Ovary (tissue), 10 donors: ENCODE data around the gene RNF34. TPM values are rescaled to one million over a fixed set of nuclear protein-coding genes. Genes with fewer than 3 reads are reported as not detected.

Experiments used
- DNase-seq, 5 donors: peaks; one replicate each; pipeline ENCODE4 v3.0.0-alpha.2; 2019 to 2020
- H3K27ac ChIP-seq, 2 donors: fragments of 200-600 bp; one replicate each; pipeline versions ENCODE4 v1.5.1 to v1.8.0; 2019 to 2022
- H3K27me3 ChIP-seq: fragments of 200-600 bp; one replicate; pipeline ENCODE4 v1.8.0; 2022
- H3K36me3 ChIP-seq: fragments of 200-600 bp; sonication (generic); one replicate; pipeline ENCODE4 v1.5.1; 2019
- H3K4me1 ChIP-seq: one replicate; pipeline ENCODE4 v1.8.1; 2013; ENCODE audit warnings: mild to moderate bottlenecking, moderate library complexity; ENCODE audit not compliant: insufficient read depth
- H3K4me3 ChIP-seq: fragments of 200-600 bp; sonication (generic); one replicate; pipeline ENCODE4 v1.5.1; 2017
- H3K9me3 ChIP-seq, 2 donors: fragments of 200-600 bp in 1 of 2; sonication (generic) in 1 of 2; one replicate each; pipeline versions ENCODE4 v1.5.1 to v1.8.1; 2013 to 2019; ENCODE audit warnings: mild to moderate bottlenecking in 1 of 2, moderate library complexity in 1 of 2
- CTCF ChIP-seq, 3 donors: fragments of 450-650 bp in 2 of 3; fragments of 200-600 bp in 1 of 3; IDR thresholded peaks; one replicate each; pipeline versions ENCODE4 v1.5.1 to v1.8.0; 2016 to 2022; ENCODE audit warnings: antibody characterized with exemption in 3 of 3, mild to moderate bottlenecking in 1 of 3
- EP300 ChIP-seq: sonication (generic); formaldehyde crosslinking; IDR thresholded peaks from one replicate; pipeline ENCODE4 v1.6.1; 2017; ENCODE audit warnings: antibody characterized with exemption
- POLR2A ChIP-seq: fragments of 450-650 bp; IDR thresholded peaks from one replicate; pipeline ENCODE4 v1.6.1; 2017; ENCODE audit warnings: antibody characterized with exemption, mild to moderate bottlenecking, moderate library complexity
- WGBS, 3 donors: extraction: QIAGEN DNeasy Blood & Tissue Kit in 1 of 3; methylation state at CpG; one replicate each; pipeline versions ENCODE4 v1.1.5 to v1.1.7; 2013 to 2017; 5-methylcytosine and 5-hydroxymethylcytosine counted together
- intact Hi-C, 4 donors: fragments of 100-400 bp; cut with DNase I; formaldehyde crosslinking; loops; one replicate each; pipeline versions ENCODE4 v1.11.0 to v1.15.1; 2022 to 2023
- long read RNA-seq, 3 donors: library from polyadenylated mRNA in 2 of 3; unstranded in 2 of 3; transcript quantifications; one replicate each; pipeline ENCODE4 v2.0.0 and lab custom pipeline, GENCODE V29; 2021 to 2026
- polyA plus RNA-seq, 2 donors: library from polyadenylated mRNA; stranded (reverse); fragments of 200-250 nt in 1 of 2; fragments of 350-450 nt in 1 of 2; fragmentation: Illumina TruSeq in 1 of 2; extraction: RNeasy Lipid Tissue Mini Kit (QIAGEN cat#74804) in 1 of 2; gene quantifications; one replicate each; pipeline ENCODE4 v1.2.3, GENCODE V29; 2013 to 2014
- total RNA-seq, 7 donors: library from RNA; depleted of rRNA in 2 of 7; stranded (reverse); fragments of >200 nt in 2 of 7; fragmentation: NEBNext Ultra II Directional in 3 of 7; extraction: Animal tissue kit (Norgen Biotek cat#: 25700) in 3 of 7; gene quantifications; one replicate each; pipeline versions ENCODE4 v1.1.0 to v1.2.4, GENCODE V29; 2016 to 2023
- donor health status: DM: no; HTN: no; CAD: no; lungs with moderate emphysema.
- donor health status: DM: no; HTN: no; CAD: no.
- donor health status: Bipolar disorder and iron deficiency.
- donor health status: DM: yes; HTN: yes; CAD: no.
- donor health status: DM: no; HTN: no; CAD: no.
- donor health status: DM: yes; HTN: yes; CAD: no.

The RNF34 gene
- total RNA-seq = 10 to 100 TPM; 22.2 to 39.8 (median 29.3) TPM
- polyA plus RNA-seq = 10 to 100 TPM; 17.3 to 25.1 TPM
- long read RNA-seq, donor 1, transcript RNF34-203 (7 exons, 2,051 nt) = minor isoform, 10 of 86 reads
- long read RNA-seq, donor 1, transcript RNF34-201 (6 exons, 2,066 nt) = major isoform, 64 of 86 reads
- long read RNA-seq, donor 1, partial matches to known transcripts = 6 of 86 reads
- long read RNA-seq, donor 1, other reads (novel, unspliced or antisense) = 5 of 86 reads
- long read RNA-seq, donor 2, transcript RNF34-201 (6 exons, 2,066 nt) = major isoform, 17 of 39 reads
- long read RNA-seq, donor 2, partial matches to known transcripts = 17 of 39 reads
- long read RNA-seq, donor 2, other reads (novel, unspliced or antisense) = 0 of 39 reads
- long read RNA-seq, donor 3, transcript RNF34-201 (6 exons, 2,066 nt) = major isoform, 25 of 38 reads
- long read RNA-seq, donor 3, partial matches to known transcripts = 1 of 38 reads
- long read RNA-seq, donor 3, other reads (novel, unspliced or antisense) = 7 of 38 reads

- H3K27ac ChIP-seq = peak within 1 kb of the TSS; percentile 60 to 82
- H3K4me3 ChIP-seq = peak within 1 kb of the TSS; percentile 70
- no peaks in the 10 kb centered on the region for H3K27me3 ChIP-seq
- no peaks in the 10 kb centered on the region for H3K36me3 ChIP-seq
- peaks cover 4% of the 10 kb centered on the region for H3K4me1 ChIP-seq
- peak; percentile 98 to 99 (median 98) for DNase-seq
- intact Hi-C loops = no loop called here
- TF ChIP-seq CTCF (IDR thresholded peaks at IDR 0.05) (no peak), POLR2A (peak; percentile 85)
- WGBS, 3 donors = 0% methylated on average over 62 to 77 of the region's 77 CpGs
- no peaks in the 10 kb centered on the region for H3K9me3 ChIP-seq
These were observed at the start of gene RNF34 for GRCh38 chr12:121399391-121400331. RNF34 (plus strand) TSS chr12:121400118; CDS start chr12:121400213, 95 bp downstream.

GRCh38 chr12:121351820-121352681 lies 47.9 kb upstream of the RNF34 start, which contains the start of gene ANAPC5:
ANAPC5 (minus strand) TSS chr12:121352411; CDS start chr12:121352340, 71 bp downstream.
- WGBS, 3 donors = 0% methylated on average over 48 to 49 of the region's 49 CpGs

GRCh38 chr12:121352682-121353018 lies 47.3 kb upstream of the RNF34 start:
- H3K36me3 ChIP-seq = no peaks in the 10 kb centered on the region
- intact Hi-C loops = no loop called here
- no peaks in the 10 kb centered on the region for H3K9me3 ChIP-seq
- no peak for DNase-seq
- 0 to 1% (median 0%) methylated on average over 11 to 12 of the region's 12 CpGs for WGBS, 3 donors
- H3K4me3 ChIP-seq = peak overlapping the region; percentile 91
- H3K27me3 ChIP-seq = no peaks in the 10 kb centered on the region
- no peak overlapping the region for H3K27ac ChIP-seq
- TF ChIP-seq POLR2A = no peak
- TF ChIP-seq CTCF (IDR thresholded peaks at IDR 0.05) = no peak
- no peak for TF ChIP-seq EP300
- peaks cover 6% of the 10 kb centered on the region for H3K4me1 ChIP-seq

More at GRCh38 chr12:121351820-121352681, 47.9 kb upstream of the RNF34 start, which contains the start of gene ANAPC5:
- TF ChIP-seq CTCF (IDR thresholded peaks at IDR 0.05) (peak in 2 of 3 donors; percentile 7 to 10), POLR2A (peak; percentile 19), EP300 (no peak)
- peak within 1 kb of the TSS in 1 of 2 donors; percentile 26 for H3K27ac ChIP-seq
- peak within 1 kb of the TSS; percentile 91 for H3K4me3 ChIP-seq
- no peaks in the 10 kb centered on the region for H3K36me3 ChIP-seq
- DNase-seq = peak; percentile 86 to 92 (median 90)
- intact Hi-C loops = no loop called here
- H3K27me3 ChIP-seq = no peaks in the 10 kb centered on the region
- no peaks in the 10 kb centered on the region for H3K9me3 ChIP-seq
- H3K4me1 ChIP-seq = peaks cover 6% of the 10 kb centered on the region
